HG02798 (cell line): ENCODE results near the gene MESD.

Experiments
- ATAC-seq: cut with Tn5 transposase; IDR thresholded peaks from one replicate; pipeline ENCODE4 v1.9.1; 2021; ENCODE audit warnings: mild to moderate bottlenecking; ENCODE audit not compliant: unreplicated experiment, poor library complexity

The MESD gene

GRCh38 chr15:81015621-81016488 lies 26.2 kb upstream of the MESD start:
- no peak for ATAC-seq

GRCh38 chr15:81014446-81015093 lies 25.0 kb upstream of the MESD start:
- no peak for ATAC-seq

- ATAC-seq = no peak
These were observed 23.8 kb upstream of the MESD start for GRCh38 chr15:81013396-81013929.

- no peak for ATAC-seq
These were observed 23.0 kb upstream of the MESD start for GRCh38 chr15:81012588-81012987.

- ATAC-seq = no peak
These were observed 22.0 kb upstream of the MESD start for GRCh38 chr15:81011593-81011992.

GRCh38 chr15:81010086-81010485 lies 20.5 kb upstream of the MESD start:
- no peak for ATAC-seq

GRCh38 chr15:81008312-81008711 lies 18.7 kb upstream of the MESD start:
- ATAC-seq = no peak

- no peak for ATAC-seq
These were observed 17.9 kb upstream of the MESD start for GRCh38 chr15:81007428-81008064.

- ATAC-seq = no peak
These were observed 16.5 kb upstream of the MESD start for GRCh38 chr15:81006124-81006523.

- no peak for ATAC-seq
These were observed 13.4 kb upstream of the MESD start for GRCh38 chr15:81003097-81003350.

GRCh38 chr15:81002331-81003096 lies 12.9 kb upstream of the MESD start:
- ATAC-seq = no peak

GRCh38 chr15:81002009-81002330 lies 12.4 kb upstream of the MESD start:
- no peak for ATAC-seq

- peak; percentile 33 for ATAC-seq
These were observed 11.8 kb upstream of the MESD start for GRCh38 chr15:81001152-81002008.

- peak; percentile 67 for ATAC-seq
These were observed 11.1 kb upstream of the MESD start, which contains the start of gene TLNRD1 for GRCh38 chr15:81000624-81001151. TLNRD1 (plus strand) TSS chr15:81000923; CDS start chr15:81002272, 1,349 bp downstream.

GRCh38 chr15:81000144-81000623 lies 10.6 kb upstream of the MESD start:
- ATAC-seq = no peak

- peak; percentile 33 for ATAC-seq
These were observed 10.0 kb upstream of the MESD start for GRCh38 chr15:80999623-81000036.

GRCh38 chr15:80998251-80998650 lies 8.6 kb upstream of the MESD start:
- no peak for ATAC-seq

- no peak for ATAC-seq
These were observed 8.1 kb upstream of the MESD start for GRCh38 chr15:80997692-80998091.

- ATAC-seq = no peak
These were observed 6.6 kb upstream of the MESD start for GRCh38 chr15:80996247-80996646.
